ENCODE data around the gene SPHK1.

Gene SPHK1

DNA sequence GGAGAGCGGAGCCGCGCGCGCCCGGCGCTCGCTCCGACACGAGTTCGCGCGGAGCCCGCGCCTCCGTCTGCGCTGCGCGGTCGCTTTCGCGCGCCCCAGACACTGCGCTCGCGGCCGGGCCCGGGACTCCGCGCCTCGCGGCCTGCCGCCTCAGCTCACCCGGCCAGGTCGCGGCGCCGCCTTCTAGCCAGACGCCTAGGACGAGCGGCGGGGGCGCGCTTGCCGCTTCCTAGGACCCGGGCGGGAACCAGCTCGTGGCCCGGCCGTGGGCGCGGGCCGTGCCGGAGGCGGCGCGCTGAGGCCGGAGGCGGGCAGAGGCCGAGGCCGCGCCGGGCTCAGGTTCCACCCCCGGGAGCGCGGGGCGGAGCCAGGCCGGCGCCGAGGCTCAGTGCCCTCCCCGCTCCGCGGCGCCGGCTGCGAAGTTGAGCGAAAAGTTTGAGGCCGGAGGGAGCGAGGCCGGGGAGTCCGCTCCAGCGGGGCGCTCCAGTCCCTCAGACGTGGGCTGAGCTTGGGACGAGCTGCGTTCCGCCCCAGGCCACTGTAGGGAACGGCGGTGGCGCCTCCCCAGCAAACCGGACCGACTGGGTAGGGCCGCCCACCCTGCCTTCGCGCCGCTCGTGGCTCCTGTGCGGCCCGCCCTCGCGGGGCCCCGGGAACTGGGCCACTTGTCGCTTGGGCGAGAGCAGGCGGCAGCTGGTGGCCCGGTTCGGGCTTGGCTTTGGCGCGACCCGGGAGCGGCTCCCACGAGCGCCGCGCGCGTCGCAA lies at the start of gene SPHK1:
TSS of gene SPHK1 (plus strand) at position 388 of the 765 bp plus-strand sequence. CDS start 1,036 bp downstream, outside the sequence.
- Histone ChIP-seq H3K4me3 (peak within 1 kb of the TSS; percentile 83), H3K27ac (peak within 1 kb of the TSS; percentile 72 to 94)
- TF ChIP-seq CTCF (IDR thresholded peaks at IDR 0.05), result no peak
- no peak for DNase-seq (ENCODE audit: low spot score)

DNA sequence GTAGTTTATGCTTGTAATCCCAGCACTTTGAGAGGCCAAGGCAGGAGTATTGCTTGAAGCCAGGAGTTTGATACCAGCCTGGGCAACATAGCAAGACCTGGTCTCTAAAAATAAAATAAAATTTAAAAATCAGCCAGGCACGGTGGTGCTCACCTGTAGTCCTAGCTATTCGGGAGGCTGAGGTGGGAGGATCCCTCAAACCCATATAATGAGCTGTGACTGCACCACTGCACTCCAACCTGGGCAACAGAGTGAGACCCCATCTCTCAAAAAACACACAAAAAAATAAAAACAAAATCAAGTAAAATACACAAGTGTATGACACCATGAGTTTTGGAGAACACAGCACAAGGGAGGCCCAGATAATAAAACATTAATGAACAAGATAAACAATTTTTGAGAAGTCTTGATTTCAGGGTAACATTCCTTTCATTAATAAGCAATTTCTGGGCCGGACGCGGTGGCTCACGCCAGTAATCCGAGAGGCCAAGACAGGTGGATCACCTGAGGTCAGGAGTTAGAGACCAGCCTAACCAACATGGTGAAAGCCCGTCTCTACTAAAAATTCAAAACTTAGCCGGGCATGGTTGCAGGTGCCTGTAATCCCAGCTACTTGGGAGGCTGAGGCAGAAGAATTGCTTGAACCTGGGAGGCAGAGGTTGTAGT lies 48.6 kb upstream of the SPHK1 start:
- Histone ChIP-seq H3K27ac (no peak overlapping the region), H3K4me3 (no peak overlapping the region)
- no peak for TF ChIP-seq CTCF (IDR thresholded peaks at IDR 0.05)
- no peak for DNase-seq (ENCODE audit: low spot score)

DNA sequence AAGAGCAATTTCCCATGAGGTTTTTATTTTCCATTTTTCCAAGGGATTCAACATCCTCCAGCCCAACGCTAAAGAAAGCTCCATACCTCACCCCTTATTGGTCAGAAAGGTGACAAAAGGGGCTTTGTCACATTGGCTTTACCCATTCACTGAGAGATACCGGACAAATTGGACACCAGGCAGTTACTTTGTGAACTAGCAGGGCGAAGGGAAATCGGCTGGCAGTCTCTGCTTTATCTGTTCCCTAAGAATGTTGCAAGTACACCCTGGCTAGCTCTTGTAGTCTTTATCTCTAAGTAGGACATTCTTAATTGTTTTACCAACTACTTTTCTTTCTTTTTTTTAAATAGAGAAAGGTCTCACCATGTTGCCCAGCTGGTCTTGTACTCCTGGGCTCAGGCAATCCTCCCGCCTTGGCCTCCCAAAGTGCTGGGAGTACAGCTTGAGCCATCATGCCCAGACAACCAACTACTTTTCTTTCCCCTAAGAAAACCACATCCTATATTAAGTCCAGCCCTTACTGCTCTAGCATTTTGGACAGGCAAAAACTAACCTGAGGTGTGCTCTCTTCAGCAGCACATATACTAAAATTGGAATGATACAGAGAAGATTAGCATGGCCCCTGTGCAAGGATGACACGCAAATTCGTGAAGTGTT lies 47.5 kb upstream of the SPHK1 start:
- no peak for TF ChIP-seq CTCF (IDR thresholded peaks at IDR 0.05)
- peak overlapping the region in 1 of 2 donors; percentile 65 for H3K27ac ChIP-seq
- DNase-seq (ENCODE audit: low spot score), result no peak
- no peak overlapping the region for H3K4me3 ChIP-seq

- TF ChIP-seq CTCF (IDR thresholded peaks at IDR 0.05), result no peak
- DNase-seq (ENCODE audit: low spot score), result no peak
- Histone ChIP-seq H3K4me3 (no peak overlapping the region), H3K27ac (peak overlapping the region in 1 of 2 donors; percentile 65)
Observed at GRCh38 chr17:76337413-76337777, 47.0 kb upstream of the SPHK1 start.

DNA sequence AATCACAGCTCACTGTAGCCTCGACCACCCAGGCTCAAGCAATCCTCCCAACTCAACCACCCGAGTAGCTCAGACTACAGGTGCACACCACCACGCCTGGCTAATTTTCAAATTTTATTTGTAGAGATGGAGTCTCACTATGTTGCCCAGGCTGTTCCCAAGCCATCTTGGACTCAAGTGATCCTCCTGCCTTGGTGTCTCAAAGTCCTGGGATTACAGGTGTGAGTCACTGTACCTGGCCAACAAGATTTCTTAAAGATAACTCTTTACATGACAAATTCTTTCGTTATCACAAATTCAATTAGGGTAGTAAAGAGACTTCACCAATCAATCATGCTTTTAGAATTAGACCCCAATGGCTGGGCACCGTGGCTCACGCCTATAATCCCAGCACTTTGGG lies 43.1 kb upstream of the SPHK1 start:
- H3K4me3 ChIP-seq, result no peak overlapping the region
- H3K27ac ChIP-seq, result no peak overlapping the region
- TF ChIP-seq CTCF (IDR thresholded peaks at IDR 0.05), result no peak
- DNase-seq (ENCODE audit: low spot score), result no peak

DNA sequence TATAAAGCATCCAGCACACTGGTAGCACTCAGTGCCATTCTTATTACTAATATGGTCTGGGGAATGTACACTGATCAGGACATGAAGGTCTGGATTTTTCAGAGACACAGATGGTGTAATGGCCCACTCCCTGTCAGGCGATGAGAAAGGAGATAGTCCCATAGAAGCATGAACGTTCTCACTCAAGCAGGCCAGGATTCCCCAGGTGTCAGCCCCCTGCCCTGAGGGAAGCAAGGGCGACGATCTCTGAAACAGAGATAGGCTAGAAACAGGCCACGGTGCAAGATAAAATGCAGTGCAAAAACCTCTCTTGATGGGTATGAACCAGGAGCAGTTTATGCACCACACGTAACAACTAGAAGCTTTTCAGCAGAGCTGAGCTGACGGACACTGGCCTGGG lies 41.3 kb upstream of the SPHK1 start:
- no peak for DNase-seq (ENCODE audit: low spot score)
- Histone ChIP-seq H3K27ac (no peak overlapping the region), H3K4me3 (no peak overlapping the region)
- TF ChIP-seq CTCF (IDR thresholded peaks at IDR 0.05), result no peak
